K562 (cell line): ENCODE measurements around the gene PRUNE1. TPM values are rescaled to one million over a fixed set of nuclear protein-coding genes. Genes with fewer than 3 reads are reported as not detected.

Experiments used
- ARID1B ChIP-seq: fragments of 450-650 bp; IDR thresholded peaks from 2 replicates; pipeline ENCODE4 v1.6.1; 2016; ENCODE audit warnings: antibody characterized with exemption, mild to moderate bottlenecking, inconsistent platforms
- ARID3A ChIP-seq: IDR thresholded peaks from 2 replicates; pipeline ENCODE4 v1.6.1; 2012; ENCODE audit warnings: low read depth, low read length, improper control_type of control experiment, borderline replicate concordance
- CREB3 ChIP-seq: fragments of 450-650 bp; conservative IDR thresholded peaks from 2 replicates; pipeline ENCODE4 v1.6.1; 2016; ENCODE audit warnings: missing genetic modification characterization, low read depth, mild to moderate bottlenecking, missing compliant biosample characterization, moderate library complexity
- FOXK1 ChIP-seq: sonication (generic); formaldehyde crosslinking; IDR thresholded peaks from 2 replicates; pipeline ENCODE4 v1.8.0; 2022; ENCODE audit warnings: missing genetic modification reagents, mild to moderate bottlenecking, borderline replicate concordance
- HDAC2 ChIP-seq: fragments of 450-650 bp; IDR thresholded peaks from 2 replicates; pipeline ENCODE4 v1.6.1; 2016; ENCODE audit warnings: mild to moderate bottlenecking
- NCOA1 ChIP-seq: fragments of 450-650 bp; IDR thresholded peaks from 2 replicates; pipeline ENCODE4 v1.6.1; 2016; ENCODE audit warnings: low read depth
- NCOR1 ChIP-seq: fragments of 450-650 bp; IDR thresholded peaks from 2 replicates; pipeline ENCODE4 v1.6.1; 2016; ENCODE audit warnings: mild to moderate bottlenecking, moderate library complexity
- NONO ChIP-seq, 2 experiments: fragments of 200-400 bp in 1 of 2; fragments of 450-650 bp in 1 of 2; formaldehyde crosslinking in 1 of 2; IDR thresholded peaks; 2 replicates each; pipeline ENCODE4 v1.6.1; 2017; ENCODE audit warnings: low read depth in 2 of 2, mild to moderate bottlenecking in 2 of 2, moderate library complexity in 2 of 2, low read length in 1 of 2
- SMAD1 ChIP-seq: fragments of 150-350 bp; IDR thresholded peaks from 2 replicates; pipeline ENCODE4 v1.6.1; 2014; ENCODE audit warnings: low read length, low read depth; ENCODE audit not compliant: partially characterized antibody
- SMAD3 ChIP-seq: fragments of 450-650 bp; formaldehyde crosslinking; conservative IDR thresholded peaks from 2 replicates; pipeline ENCODE4 v1.4.0; 2020; ENCODE audit warnings: mild to moderate bottlenecking
- polyA plus RNA-seq, 8 experiments: library from polyadenylated mRNA; depleted of rRNA in 4 of 8; stranded (reverse) in 5 of 8; unstranded in 3 of 8; fragments of >200 nt; fragmentation: Nextera tagmentation in 2 of 8; fragmentation: Illumina TruSeq in 1 of 8; extraction: Ambion mirVana in 2 of 8; extraction: Trizol in 1 of 8; gene quantifications; 2 replicates each; pipeline versions ENCODE4 v1.2.1 to v1.2.3, GENCODE V29; 2011 to 2014; ENCODE audit warnings: inconsistent platforms in 1 of 8, missing spikeins in 1 of 8
- total RNA-seq, 7 experiments: library from RNA; depleted of rRNA in 6 of 7; stranded (reverse); fragments of >200 nt in 6 of 7; fragmentation: Illumina TruSeq in 2 of 7; extraction: Trizol in 2 of 7; gene quantifications; 2 replicates each; pipeline versions ENCODE4 v1.2.1 to v1.2.3, GENCODE V29; 2011 to 2021; ENCODE audit warnings: low replicate concordance in 1 of 7
- TF ChIP-seq, protein P1 (sequence below): sonication (generic); formaldehyde crosslinking; IDR thresholded peaks from 2 replicates; pipeline ENCODE4 v1.8.0; 2023; ENCODE audit warnings: mild to moderate bottlenecking, missing genetic modification reagents
- TF ChIP-seq, protein P2 (sequence below): fragments of 250-450 bp; sonication (Bioruptor Pico); IDR thresholded peaks from 2 replicates; pipeline ENCODE4 v1.8.0; 2022; ENCODE audit warnings: inconsistent platforms, mild to moderate bottlenecking, moderate library complexity, borderline replicate concordance
- TF ChIP-seq, protein P3 (sequence below): fragments of 250-450 bp; sonication (Bioruptor Pico); IDR thresholded peaks from 2 replicates; pipeline ENCODE4 v1.4.0; 2020
- TF ChIP-seq, protein P4 (sequence below): sonication (generic); formaldehyde crosslinking; IDR thresholded peaks from 2 replicates; pipeline ENCODE4 v1.8.1; 2022; ENCODE audit warnings: missing genetic modification reagents

The PRUNE1 gene
- total and polyA plus RNA-seq, 9 of the 15 experiments (the other 6 are each of a cell fraction or from before 2014, with no cell fraction given): 16.7 to 48.3 (median 26.2) TPM

DNA sequence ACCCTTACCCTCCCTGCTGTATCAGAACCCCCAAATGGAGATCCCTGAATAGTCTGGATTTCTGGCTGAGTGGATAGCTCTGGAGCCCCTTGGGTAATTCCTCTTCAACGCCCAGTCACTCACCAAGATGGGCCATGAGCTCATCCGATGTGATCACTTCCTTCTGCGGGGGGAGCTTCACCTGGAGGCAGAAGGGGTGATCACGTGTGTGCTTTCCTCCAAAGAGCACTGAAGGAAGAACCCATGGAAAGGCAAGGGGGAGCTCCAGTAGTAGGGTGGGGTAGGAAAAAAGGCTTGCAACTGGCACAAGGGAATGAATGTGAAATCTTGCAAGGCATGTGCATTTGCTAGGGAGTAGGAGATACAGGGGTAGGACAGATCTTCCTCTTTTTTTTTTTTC lies 6.6 kb upstream of the PRUNE1 start (continued):
- TF ChIP-seq, protein P1, sequence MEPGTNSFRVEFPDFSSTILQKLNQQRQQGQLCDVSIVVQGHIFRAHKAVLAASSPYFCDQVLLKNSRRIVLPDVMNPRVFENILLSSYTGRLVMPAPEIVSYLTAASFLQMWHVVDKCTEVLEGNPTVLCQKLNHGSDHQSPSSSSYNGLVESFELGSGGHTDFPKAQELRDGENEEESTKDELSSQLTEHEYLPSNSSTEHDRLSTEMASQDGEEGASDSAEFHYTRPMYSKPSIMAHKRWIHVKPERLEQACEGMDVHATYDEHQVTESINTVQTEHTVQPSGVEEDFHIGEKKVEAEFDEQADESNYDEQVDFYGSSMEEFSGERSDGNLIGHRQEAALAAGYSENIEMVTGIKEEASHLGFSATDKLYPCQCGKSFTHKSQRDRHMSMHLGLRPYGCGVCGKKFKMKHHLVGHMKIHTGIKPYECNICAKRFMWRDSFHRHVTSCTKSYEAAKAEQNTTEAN (CRISPR knock-in tag): no peak
- TF ChIP-seq HDAC2 (peak; percentile 41; the same call in 1 of the 2 replicates), FOXK1 (CRISPR knock-in tag) (no peak), NCOR1 (no peak), ARID3A (no peak), NCOA1 (no peak), NONO (IDR thresholded peaks at IDR 0.05; ENCODE audit: low read depth in 2 of 2, low read length in 1 of 2) (no peak), CREB3 (tag) (no peak), SMAD1 (no peak), ARID1B (peak; percentile 54), SMAD3 (CRISPR knock-in tag) (no peak)
- TF ChIP-seq, protein P2, sequence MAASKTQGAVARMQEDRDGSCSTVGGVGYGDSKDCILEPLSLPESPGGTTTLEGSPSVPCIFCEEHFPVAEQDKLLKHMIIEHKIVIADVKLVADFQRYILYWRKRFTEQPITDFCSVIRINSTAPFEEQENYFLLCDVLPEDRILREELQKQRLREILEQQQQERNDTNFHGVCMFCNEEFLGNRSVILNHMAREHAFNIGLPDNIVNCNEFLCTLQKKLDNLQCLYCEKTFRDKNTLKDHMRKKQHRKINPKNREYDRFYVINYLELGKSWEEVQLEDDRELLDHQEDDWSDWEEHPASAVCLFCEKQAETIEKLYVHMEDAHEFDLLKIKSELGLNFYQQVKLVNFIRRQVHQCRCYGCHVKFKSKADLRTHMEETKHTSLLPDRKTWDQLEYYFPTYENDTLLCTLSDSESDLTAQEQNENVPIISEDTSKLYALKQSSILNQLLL (CRISPR knock-in tag): no peak
- TF ChIP-seq, protein P3, sequence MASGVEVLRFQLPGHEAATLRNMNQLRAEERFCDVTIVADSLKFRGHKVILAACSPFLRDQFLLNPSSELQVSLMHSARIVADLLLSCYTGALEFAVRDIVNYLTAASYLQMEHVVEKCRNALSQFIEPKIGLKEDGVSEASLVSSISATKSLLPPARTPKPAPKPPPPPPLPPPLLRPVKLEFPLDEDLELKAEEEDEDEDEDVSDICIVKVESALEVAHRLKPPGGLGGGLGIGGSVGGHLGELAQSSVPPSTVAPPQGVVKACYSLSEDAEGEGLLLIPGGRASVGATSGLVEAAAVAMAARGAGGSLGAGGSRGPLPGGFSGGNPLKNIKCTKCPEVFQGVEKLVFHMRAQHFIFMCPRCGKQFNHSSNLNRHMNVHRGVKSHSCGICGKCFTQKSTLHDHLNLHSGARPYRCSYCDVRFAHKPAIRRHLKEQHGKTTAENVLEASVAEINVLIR (CRISPR knock-in tag): no peak
- TF ChIP-seq, protein P4, sequence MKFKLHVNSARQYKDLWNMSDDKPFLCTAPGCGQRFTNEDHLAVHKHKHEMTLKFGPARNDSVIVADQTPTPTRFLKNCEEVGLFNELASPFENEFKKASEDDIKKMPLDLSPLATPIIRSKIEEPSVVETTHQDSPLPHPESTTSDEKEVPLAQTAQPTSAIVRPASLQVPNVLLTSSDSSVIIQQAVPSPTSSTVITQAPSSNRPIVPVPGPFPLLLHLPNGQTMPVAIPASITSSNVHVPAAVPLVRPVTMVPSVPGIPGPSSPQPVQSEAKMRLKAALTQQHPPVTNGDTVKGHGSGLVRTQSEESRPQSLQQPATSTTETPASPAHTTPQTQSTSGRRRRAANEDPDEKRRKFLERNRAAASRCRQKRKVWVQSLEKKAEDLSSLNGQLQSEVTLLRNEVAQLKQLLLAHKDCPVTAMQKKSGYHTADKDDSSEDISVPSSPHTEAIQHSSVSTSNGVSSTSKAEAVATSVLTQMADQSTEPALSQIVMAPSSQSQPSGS (CRISPR knock-in tag): no peak
